Hepatocyte (in vitro differentiated cells): ENCODE data around the gene PADI2. TPM values are rescaled to one million over a fixed set of nuclear protein-coding genes. Genes with fewer than 3 reads are reported as not detected.
"Not testable (repeated sequence)": the region's sequence is repeated elsewhere in the genome, so short reads cannot be mapped to it uniquely, and the experiment has no call there.

Source experiments
- DNase-seq: peaks from one replicate; pipeline ENCODE4 v3.0.0-alpha.2; 2016; ENCODE audit warnings: low spot score
- H2AFZ ChIP-seq: fragments of 200-600 bp; sonication (generic); 2 replicates; pipeline ENCODE4 v1.6.0; 2016; ENCODE audit warnings: antibody characterized with exemption, mild to moderate bottlenecking
- H3K27ac ChIP-seq: fragments of 200-600 bp; sonication (generic); 2 replicates; pipeline ENCODE4 v1.5.1; 2016; ENCODE audit warnings: mild to moderate bottlenecking
- H3K27me3 ChIP-seq: fragments of 200-600 bp; sonication (generic); 2 replicates; pipeline ENCODE4 v1.6.1; 2016
- H3K36me3 ChIP-seq: fragments of 200-600 bp; sonication (generic); replicated peaks from 2 replicates; pipeline ENCODE4 v1.5.1; 2016; ENCODE audit warnings: low read depth; ENCODE audit not compliant: insufficient read depth
- H3K4me1 ChIP-seq: fragments of 200-600 bp; sonication (generic); 2 replicates; pipeline ENCODE4 v1.5.1; 2016; ENCODE audit warnings: mild to moderate bottlenecking, moderate library complexity; ENCODE audit not compliant: insufficient read depth
- H3K4me2 ChIP-seq: fragments of 200-600 bp; sonication (generic); 2 replicates; pipeline ENCODE4 v1.6.0; 2016
- H3K4me3 ChIP-seq: fragments of 200-600 bp; sonication (generic); 2 replicates; pipeline ENCODE4 v1.5.1; 2016; ENCODE audit warnings: mild to moderate bottlenecking
- H3K79me2 ChIP-seq: fragments of 200-600 bp; sonication (generic); 2 replicates; pipeline ENCODE4 v1.6.0; 2017; ENCODE audit warnings: mild to moderate bottlenecking
- H3K9me2 ChIP-seq: fragments of 200-600 bp; sonication (generic); replicated peaks from 2 replicates; pipeline ENCODE4 v1.6.0; 2017; ENCODE audit warnings: mild to moderate bottlenecking; ENCODE audit not compliant: insufficient read depth
- H3K9me3 ChIP-seq: fragments of 200-600 bp; sonication (generic); 2 replicates; pipeline ENCODE4 v1.5.1; 2016; ENCODE audit warnings: low read depth, mild to moderate bottlenecking
- H4K20me1 ChIP-seq: fragments of 200-600 bp; sonication (generic); 2 replicates; pipeline ENCODE4 v1.6.0; 2016; ENCODE audit warnings: mild to moderate bottlenecking; ENCODE audit not compliant: insufficient read depth, poor library complexity, severe bottlenecking
- EZH2 ChIP-seq: fragments of 200-600 bp; sonication (generic); IDR thresholded peaks from 2 replicates; pipeline ENCODE4 v1.6.1; 2016; ENCODE audit warnings: antibody characterized with exemption, mild to moderate bottlenecking, borderline replicate concordance
- EZH2phosphoT487 ChIP-seq: fragments of 200-600 bp; sonication (generic); IDR thresholded peaks from one replicate; pipeline ENCODE4 v1.6.1; 2018; ENCODE audit warnings: antibody characterized with exemption, mild to moderate bottlenecking, low read depth, moderate library complexity; ENCODE audit not compliant: unreplicated experiment, severe bottlenecking
- WGBS: methylation state at CpG from one replicate; pipeline ENCODE4 v1.1.6; 2016; ENCODE audit warnings: low lambda C conversion rate; ENCODE audit errors: missing lambda C conversion rate; 5-methylcytosine and 5-hydroxymethylcytosine counted together
- polyA plus RNA-seq: library from polyadenylated mRNA; unstranded; fragments of >200 nt; fragmentation: Nextera tagmentation; extraction: Ambion mirVana; gene quantifications from 2 replicates; pipeline ENCODE4 v1.2.1, GENCODE V29; 2016
- total RNA-seq: library from RNA; depleted of rRNA; stranded (reverse); fragments of >200 nt; gene quantifications from 2 replicates; pipeline ENCODE4 v1.2.3, GENCODE V29; 2014
- TF ChIP-seq, protein P1 (sequence below): fragments of 200-600 bp; sonication (generic); IDR thresholded peaks from 2 replicates; pipeline ENCODE4 v1.5.1; 2016; ENCODE audit warnings: antibody characterized with exemption, mild to moderate bottlenecking; ENCODE audit not compliant: poor library complexity

Gene PADI2
- total and polyA plus RNA-seq, 2 experiments from 2014 or later, result 10.6 to 11.3 TPM

DNA sequence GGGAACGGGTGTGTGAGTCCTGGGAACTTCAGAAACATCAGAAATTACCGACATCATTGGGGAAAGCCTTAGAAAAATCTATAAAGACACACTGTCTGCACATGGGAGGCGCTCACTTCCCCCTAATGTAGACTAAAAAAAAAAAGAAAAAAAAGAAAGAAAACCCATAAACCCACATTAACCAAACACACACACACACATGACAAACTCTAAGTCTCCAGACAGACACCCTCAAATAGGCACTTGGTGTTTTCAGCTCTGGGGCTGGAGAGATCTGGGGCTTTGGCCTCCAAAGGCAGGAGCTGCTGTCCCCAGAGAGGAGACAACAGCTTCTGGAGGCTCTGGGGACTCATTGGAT, 52.2 kb downstream of the PADI2 start:
- Histone ChIP-seq H3K9me2 (no peaks in the 10 kb centered on the region), H3K4me1 (no peaks in the 10 kb centered on the region), H3K27ac (no peak overlapping the region), H3K27me3 (no peaks in the 10 kb centered on the region), H2AFZ (no peak overlapping the region), H3K36me3 (no peaks in the 10 kb centered on the region), H4K20me1 (no peaks in the 10 kb centered on the region), H3K4me3 (no peak overlapping the region), H3K9me3 (no peaks in the 10 kb centered on the region), H3K4me2 (no peak overlapping the region), H3K79me2 (no peaks in the 10 kb centered on the region)
- TF ChIP-seq EZH2, result no peak
- TF ChIP-seq EZH2phosphoT487, result no peak
- TF ChIP-seq, protein P1, sequence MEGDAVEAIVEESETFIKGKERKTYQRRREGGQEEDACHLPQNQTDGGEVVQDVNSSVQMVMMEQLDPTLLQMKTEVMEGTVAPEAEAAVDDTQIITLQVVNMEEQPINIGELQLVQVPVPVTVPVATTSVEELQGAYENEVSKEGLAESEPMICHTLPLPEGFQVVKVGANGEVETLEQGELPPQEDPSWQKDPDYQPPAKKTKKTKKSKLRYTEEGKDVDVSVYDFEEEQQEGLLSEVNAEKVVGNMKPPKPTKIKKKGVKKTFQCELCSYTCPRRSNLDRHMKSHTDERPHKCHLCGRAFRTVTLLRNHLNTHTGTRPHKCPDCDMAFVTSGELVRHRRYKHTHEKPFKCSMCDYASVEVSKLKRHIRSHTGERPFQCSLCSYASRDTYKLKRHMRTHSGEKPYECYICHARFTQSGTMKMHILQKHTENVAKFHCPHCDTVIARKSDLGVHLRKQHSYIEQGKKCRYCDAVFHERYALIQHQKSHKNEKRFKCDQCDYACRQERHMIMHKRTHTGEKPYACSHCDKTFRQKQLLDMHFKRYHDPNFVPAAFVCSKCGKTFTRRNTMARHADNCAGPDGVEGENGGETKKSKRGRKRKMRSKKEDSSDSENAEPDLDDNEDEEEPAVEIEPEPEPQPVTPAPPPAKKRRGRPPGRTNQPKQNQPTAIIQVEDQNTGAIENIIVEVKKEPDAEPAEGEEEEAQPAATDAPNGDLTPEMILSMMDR, result no peak
- WGBS, result 84% methylated on average over 3 of the region's 3 CpGs
- no peak for DNase-seq

DNA sequence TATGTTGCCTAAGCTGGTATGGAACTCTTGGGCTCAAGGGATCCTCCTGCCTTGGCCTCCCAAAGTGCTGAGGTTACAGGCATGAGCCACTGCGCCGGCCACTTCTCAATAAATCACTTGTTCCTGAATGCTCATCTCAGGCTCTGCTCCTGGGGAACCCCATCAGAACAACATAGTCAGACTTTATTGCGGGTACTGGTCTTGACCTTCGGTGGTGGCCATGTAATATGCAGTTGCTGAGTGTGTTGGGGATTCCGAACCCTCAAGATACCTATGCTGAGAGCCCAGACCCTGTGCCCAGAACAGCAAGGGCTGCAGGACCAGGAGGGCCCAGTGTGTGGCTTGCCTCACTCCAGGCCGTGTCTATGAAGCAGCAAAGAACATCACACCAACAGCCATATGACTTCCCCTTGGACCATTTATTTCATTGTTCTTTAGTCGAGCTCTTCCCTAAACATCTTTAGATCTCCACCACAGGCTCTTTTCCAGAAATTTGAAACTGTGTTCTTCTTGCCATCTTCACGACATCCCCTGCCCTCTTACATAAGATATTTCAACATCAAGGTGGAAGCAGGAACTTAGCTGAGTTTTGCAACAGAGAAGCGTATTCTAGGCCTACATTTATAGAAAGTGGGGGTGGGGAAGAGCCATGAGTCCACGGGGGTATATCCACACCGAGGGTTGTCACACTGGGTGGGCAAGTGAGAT, 52.7 kb downstream of the PADI2 start:
- TF ChIP-seq, protein P1, result no peak
- TF ChIP-seq EZH2phosphoT487 (no peak), EZH2 (no peak)
- H3K79me2 ChIP-seq, result no peaks in the 10 kb centered on the region
- no peak overlapping the region for H3K4me3 ChIP-seq
- H3K9me3 ChIP-seq, result no peaks in the 10 kb centered on the region
- DNase-seq, result no peak
- no peak overlapping the region for H2AFZ ChIP-seq
- no peaks in the 10 kb centered on the region for H3K36me3 ChIP-seq
- H3K4me2 ChIP-seq, result no peak overlapping the region
- no peaks in the 10 kb centered on the region for H3K4me1 ChIP-seq
- no peaks in the 10 kb centered on the region for H3K9me2 ChIP-seq
- H3K27ac ChIP-seq, result no peak overlapping the region
- H3K27me3 ChIP-seq, result no peaks in the 10 kb centered on the region
- 93% methylated on average over 11 of the region's 11 CpGs for WGBS
- no peaks in the 10 kb centered on the region for H4K20me1 ChIP-seq

DNA sequence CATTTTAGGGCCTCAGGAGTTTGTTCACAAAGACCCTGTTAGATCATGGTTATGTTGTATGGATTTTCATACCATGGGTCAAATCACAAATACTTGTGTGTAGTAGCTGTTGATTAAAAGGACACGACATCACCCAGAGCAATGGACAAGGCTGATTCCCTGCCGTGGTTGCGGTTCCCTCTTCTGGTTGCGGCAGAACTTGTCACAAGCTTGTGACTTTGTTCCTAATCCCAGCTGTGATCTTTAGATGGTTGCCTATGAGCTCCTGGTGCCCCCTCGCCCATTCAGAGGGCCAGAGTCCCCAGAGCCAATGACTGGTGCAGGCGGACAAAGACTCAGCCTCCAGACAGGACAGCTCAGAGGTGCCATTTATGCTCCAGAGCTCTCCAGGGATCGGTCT, 53.6 kb downstream of the PADI2 start:
- H3K79me2 ChIP-seq, result no peaks in the 10 kb centered on the region
- H3K9me3 ChIP-seq, result no peaks in the 10 kb centered on the region
- no peak overlapping the region for H3K4me2 ChIP-seq
- no peak overlapping the region for H2AFZ ChIP-seq
- H3K9me2 ChIP-seq, result no peaks in the 10 kb centered on the region
- no peaks in the 10 kb centered on the region for H3K27me3 ChIP-seq
- DNase-seq, result no peak
- H3K4me3 ChIP-seq, result no peak overlapping the region
- no peaks in the 10 kb centered on the region for H3K4me1 ChIP-seq
- no peak overlapping the region for H3K27ac ChIP-seq
- no peak for TF ChIP-seq EZH2phosphoT487
- TF ChIP-seq EZH2, result no peak
- TF ChIP-seq, protein P1, result no peak
- WGBS, result 78% methylated on average over 7 of the region's 7 CpGs
- H4K20me1 ChIP-seq, result no peaks in the 10 kb centered on the region
- H3K36me3 ChIP-seq, result no peaks in the 10 kb centered on the region

DNA sequence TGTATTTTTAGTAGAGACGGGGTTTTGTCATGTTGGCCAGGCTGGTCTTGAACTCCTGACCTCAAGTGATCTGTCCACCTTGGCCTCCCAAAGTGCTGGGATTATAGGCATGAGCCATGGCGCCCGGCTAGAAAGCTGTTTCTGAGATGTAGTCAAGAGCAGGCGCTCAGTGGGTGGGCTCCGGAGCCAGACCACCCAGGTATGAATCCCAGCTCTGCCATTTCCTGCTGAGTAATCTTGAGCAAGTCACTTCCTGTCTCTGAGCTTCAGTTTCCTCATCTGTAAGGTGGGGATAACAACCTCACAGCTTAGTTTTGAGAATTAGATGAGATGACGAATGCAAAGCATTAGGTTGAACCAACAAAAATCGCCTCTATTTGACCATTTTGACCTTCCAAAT, 56.5 kb downstream of the PADI2 start:
- not testable (repeated sequence) for DNase-seq, H3K27ac ChIP-seq, H3K79me2 ChIP-seq, H3K4me2 ChIP-seq, H3K4me1 ChIP-seq, H3K9me2 ChIP-seq, H3K9me3 ChIP-seq, H3K4me3 ChIP-seq, H4K20me1 ChIP-seq, H3K27me3 ChIP-seq, H2AFZ ChIP-seq, H3K36me3 ChIP-seq
- WGBS, result 74% methylated on average over 7 of the region's 7 CpGs
